ENCODE measurements around the gene HDDC3. TPM values are rescaled to one million over a fixed set of nuclear protein-coding genes. Genes with fewer than 3 reads are reported as not detected.
A peak's percentile ranks its signal among the peaks of the same experiment; 100 is the strongest.
"Not testable (repeated sequence)": the region's sequence is repeated elsewhere in the genome, so short reads cannot be mapped to it uniquely, and the experiment has no call there.

The HDDC3 gene
- total RNA-seq, 1 experiment from 2014 or later: 5.3 TPM

DNA sequence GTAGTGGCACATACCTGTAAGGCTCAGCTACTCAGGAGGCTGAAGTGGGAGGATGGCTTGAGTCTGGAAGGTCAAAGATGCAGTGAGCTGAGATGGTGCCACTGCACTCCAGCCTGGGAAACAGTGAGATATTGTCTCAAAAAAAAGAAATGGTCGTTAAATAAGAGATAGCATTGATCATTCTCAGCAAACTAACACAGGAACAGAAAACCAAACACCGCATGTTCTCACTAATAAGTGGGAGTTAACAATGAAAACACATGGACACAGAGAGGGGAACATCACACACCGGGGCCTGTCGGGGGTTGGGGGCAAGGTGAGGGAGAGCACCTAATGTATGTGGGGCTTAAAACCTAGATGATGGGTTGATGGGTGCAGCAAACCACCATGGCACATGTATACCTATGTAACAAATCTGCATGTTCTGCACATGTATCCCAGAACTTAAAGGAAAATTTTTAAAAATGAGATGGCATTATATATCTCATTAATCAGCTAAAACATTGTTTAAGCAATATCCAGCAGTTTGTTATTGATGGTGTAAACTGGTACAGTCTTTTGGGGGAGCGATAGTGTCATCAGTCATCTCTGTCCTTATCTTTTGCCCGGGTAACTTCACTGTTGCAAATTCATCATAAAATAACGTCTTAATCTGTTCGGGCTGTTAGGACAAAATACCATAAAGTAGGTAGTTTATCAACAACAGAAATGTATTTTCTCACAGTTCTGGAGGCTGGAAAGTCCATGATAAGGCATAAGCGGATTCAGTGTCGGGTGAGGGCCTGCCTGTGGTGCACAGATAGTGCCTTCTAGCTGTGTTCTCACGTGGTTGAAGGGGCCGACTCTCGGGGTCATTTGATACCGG is 30.9 kb downstream of the HDDC3 start:
- peak overlapping the region; percentile 94 for H3K27ac ChIP-seq (ENCODE audit: low read length)
- no peaks in the 10 kb centered on the region for H3K9me3 ChIP-seq (ENCODE audit: control insufficient read depth, insufficient read depth, low read depth, low read length)
- H3K36me3 ChIP-seq (ENCODE audit: control insufficient read depth, insufficient read depth, low read length): 0 out of 2 replicates have a peak, but pooled peaks cover 5% of the 10 kb centered on the region
- ATAC-seq: no peak
- intact Hi-C loops (cut with micrococcal nuclease; ENCODE audit: unreplicated experiment): no loop called here
- H3K27me3 ChIP-seq (ENCODE audit: control insufficient read depth, insufficient read depth, low read length): no peaks in the 10 kb centered on the region
- TF ChIP-seq, protein P1, sequence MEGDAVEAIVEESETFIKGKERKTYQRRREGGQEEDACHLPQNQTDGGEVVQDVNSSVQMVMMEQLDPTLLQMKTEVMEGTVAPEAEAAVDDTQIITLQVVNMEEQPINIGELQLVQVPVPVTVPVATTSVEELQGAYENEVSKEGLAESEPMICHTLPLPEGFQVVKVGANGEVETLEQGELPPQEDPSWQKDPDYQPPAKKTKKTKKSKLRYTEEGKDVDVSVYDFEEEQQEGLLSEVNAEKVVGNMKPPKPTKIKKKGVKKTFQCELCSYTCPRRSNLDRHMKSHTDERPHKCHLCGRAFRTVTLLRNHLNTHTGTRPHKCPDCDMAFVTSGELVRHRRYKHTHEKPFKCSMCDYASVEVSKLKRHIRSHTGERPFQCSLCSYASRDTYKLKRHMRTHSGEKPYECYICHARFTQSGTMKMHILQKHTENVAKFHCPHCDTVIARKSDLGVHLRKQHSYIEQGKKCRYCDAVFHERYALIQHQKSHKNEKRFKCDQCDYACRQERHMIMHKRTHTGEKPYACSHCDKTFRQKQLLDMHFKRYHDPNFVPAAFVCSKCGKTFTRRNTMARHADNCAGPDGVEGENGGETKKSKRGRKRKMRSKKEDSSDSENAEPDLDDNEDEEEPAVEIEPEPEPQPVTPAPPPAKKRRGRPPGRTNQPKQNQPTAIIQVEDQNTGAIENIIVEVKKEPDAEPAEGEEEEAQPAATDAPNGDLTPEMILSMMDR (IDR thresholded peaks at IDR 0.05): no peak
- TF ChIP-seq SIN3A (IDR thresholded peaks at IDR 0.05; ENCODE audit: borderline replicate concordance, insufficient read depth, low read depth, low read length) (no peak), POLR2AphosphoS5 (IDR thresholded peaks at IDR 0.05; ENCODE audit: low read depth, low read length) (no peak), TCF7L2 (IDR thresholded peaks at IDR 0.05; ENCODE audit: low read depth, low read length) (no peak)
- TF ChIP-seq, protein P2, sequence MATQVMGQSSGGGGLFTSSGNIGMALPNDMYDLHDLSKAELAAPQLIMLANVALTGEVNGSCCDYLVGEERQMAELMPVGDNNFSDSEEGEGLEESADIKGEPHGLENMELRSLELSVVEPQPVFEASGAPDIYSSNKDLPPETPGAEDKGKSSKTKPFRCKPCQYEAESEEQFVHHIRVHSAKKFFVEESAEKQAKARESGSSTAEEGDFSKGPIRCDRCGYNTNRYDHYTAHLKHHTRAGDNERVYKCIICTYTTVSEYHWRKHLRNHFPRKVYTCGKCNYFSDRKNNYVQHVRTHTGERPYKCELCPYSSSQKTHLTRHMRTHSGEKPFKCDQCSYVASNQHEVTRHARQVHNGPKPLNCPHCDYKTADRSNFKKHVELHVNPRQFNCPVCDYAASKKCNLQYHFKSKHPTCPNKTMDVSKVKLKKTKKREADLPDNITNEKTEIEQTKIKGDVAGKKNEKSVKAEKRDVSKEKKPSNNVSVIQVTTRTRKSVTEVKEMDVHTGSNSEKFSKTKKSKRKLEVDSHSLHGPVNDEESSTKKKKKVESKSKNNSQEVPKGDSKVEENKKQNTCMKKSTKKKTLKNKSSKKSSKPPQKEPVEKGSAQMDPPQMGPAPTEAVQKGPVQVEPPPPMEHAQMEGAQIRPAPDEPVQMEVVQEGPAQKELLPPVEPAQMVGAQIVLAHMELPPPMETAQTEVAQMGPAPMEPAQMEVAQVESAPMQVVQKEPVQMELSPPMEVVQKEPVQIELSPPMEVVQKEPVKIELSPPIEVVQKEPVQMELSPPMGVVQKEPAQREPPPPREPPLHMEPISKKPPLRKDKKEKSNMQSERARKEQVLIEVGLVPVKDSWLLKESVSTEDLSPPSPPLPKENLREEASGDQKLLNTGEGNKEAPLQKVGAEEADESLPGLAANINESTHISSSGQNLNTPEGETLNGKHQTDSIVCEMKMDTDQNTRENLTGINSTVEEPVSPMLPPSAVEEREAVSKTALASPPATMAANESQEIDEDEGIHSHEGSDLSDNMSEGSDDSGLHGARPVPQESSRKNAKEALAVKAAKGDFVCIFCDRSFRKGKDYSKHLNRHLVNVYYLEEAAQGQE (IDR thresholded peaks at IDR 0.05; ENCODE audit: insufficient read depth in 1 of 2, low read depth in 2 of 2, low read length in 1 of 2): no peak
- peak overlapping the region; percentile 67 to 70 for H3K4me3 ChIP-seq (ENCODE audit: low read depth in 2 of 2, low read length in 2 of 2)
- peaks cover 12% of the 10 kb centered on the region for H3K4me1 ChIP-seq (ENCODE audit: control insufficient read depth, insufficient read depth, low read length)
- BruUV-seq (replicated peaks): no TSS peak
- no peak for DNase-seq (ENCODE audit: low read depth, low spot score)
- ChIA-PET POLR2A (no interaction called here), CTCF (interaction anchor here (0.6 to 3.1 kb wide), 2 partner anchors 30 to 44 kb away, joined by 7 to 16 read pairs; partner anchors contain the start of gene HDDC3)
- in situ Hi-C loops (cut with HindIII; ENCODE audit: low pct_unique_long_range_greater_than_20kb, low sequenced_read_pairs): no loop called here

DNA sequence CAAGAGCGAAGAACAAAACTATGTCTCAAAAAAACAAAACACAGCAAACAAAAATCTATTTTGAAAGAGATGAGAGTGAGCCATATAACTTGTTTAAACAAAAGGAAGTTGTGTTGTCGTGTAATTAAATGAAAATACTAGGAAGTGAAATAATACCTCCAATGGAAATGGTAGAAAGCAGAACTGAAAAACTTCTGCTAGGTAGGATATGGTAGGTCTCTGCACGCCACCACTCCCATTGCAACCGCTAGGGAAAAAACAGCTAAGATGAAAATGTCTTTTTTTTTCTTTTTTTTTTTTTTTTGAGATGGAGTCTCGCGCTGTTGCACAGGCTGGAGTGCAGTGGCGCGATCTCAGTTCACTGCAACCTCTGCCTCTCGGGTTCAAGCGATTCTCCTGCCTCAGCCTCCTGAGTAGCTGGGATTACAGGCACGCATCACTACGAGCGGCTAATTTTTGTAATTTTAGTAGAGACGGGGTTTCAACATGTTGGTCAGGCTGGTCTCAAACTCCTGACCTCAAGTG is 35.2 kb downstream of the HDDC3 start:
- H3K9me3 ChIP-seq (ENCODE audit: control insufficient read depth, insufficient read depth, low read depth, low read length); H3K27ac ChIP-seq (ENCODE audit: low read length); H3K4me3 ChIP-seq (ENCODE audit: low read depth in 2 of 2, low read length in 2 of 2); intact Hi-C loops (cut with micrococcal nuclease; ENCODE audit: unreplicated experiment); ATAC-seq; BruUV-seq (replicated peaks); DNase-seq (ENCODE audit: low read depth, low spot score); H3K36me3 ChIP-seq (ENCODE audit: control insufficient read depth, insufficient read depth, low read length); in situ Hi-C loops (cut with HindIII; ENCODE audit: low pct_unique_long_range_greater_than_20kb, low sequenced_read_pairs); H3K4me1 ChIP-seq (ENCODE audit: control insufficient read depth, insufficient read depth, low read length); H3K27me3 ChIP-seq (ENCODE audit: control insufficient read depth, insufficient read depth, low read length): not testable (repeated sequence)
- ChIA-PET POLR2A (interaction anchor here (0.6 kb wide), 1 partner anchor 1758 kb away, joined by 4 read pairs; no protein-coding TSS in a partner anchor), CTCF (interaction anchor here (0.7 kb wide), 1 partner anchor 14 kb away, joined by 4 read pairs; no protein-coding TSS in a partner anchor)
